CD4-positive, alpha-beta T cell treated with Interleukin-10 for 1 hour (primary cell): ENCODE results near the gene B3GAT1.

Experiments used
- DNase-seq: peaks from one replicate; pipeline ENCODE4 v3.0.0-alpha.2; 2020

Gene B3GAT1

GRCh38 chr11:134441281-134441680, 29.2 kb upstream of the B3GAT1 start:
- DNase-seq, result no peak

GRCh38 chr11:134440851-134441250, 28.8 kb upstream of the B3GAT1 start:
- no peak for DNase-seq

DNA sequence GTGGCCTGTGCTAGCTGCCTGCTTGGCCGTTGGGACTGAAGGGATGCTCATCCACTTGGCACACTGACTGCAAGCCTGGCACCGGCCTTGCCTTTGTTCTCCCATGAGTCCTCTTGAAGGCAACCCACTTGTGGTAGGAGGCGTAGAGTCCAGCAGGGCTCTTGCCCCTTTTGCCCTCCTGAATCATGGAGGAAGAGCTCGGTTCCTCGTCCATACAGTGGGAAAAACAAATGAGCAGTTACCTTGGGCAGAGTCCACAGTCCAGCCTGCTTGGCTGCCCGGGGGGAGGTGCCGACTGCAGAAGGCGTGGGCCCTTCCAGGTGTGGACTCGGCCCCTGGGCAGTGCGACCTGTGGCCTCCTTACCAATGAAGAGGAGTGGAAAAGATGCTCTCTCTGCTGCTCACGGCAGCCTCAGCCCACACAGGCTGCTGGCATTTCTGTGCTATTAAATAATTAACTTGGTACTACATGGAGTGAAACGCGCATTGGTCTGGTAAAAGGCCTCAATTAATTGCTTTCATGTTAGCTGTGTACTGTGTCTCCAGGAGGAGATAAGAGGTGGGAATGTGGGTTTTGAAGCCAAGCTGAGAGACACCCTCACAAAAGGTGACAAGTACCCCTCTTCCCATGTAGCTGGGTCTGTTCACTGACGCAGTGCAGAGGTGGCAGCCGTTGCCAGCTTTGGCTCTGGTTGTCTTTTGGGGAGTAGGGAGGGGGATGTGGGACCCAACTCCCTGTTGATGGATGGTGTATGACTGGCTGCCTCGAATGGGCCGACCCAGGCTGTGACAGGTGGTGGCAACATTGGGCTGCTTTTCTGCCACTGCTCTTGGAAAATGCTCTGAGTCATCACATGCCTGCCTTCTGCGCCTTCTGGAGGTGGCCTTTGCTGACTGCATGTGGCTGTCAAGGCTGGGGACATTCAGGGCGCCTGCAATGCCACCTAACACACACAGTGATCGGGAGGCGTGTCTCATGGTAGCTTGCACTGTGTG, 26.8 kb upstream of the B3GAT1 start:
- no peak for DNase-seq

DNA sequence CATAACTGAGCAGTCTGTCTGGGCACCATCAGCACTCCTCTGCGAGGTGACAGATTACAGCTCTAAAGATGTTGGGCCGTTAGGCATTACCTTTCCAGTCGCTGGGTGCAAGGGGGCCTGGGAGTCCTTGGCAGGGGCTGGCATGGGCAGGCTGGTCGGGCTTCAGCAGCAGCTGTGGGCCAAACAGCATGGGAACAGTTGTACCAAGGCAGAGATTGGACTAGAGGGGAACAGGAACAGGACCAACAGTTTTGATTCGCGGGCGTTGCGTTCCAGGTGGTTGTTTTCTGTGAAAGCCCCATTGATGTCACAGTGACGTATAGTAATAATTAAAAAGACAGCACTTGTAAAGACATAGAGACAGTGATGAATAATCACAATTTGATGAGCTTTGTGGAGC, 25.8 kb upstream of the B3GAT1 start:
- DNase-seq, result no peak

DNA sequence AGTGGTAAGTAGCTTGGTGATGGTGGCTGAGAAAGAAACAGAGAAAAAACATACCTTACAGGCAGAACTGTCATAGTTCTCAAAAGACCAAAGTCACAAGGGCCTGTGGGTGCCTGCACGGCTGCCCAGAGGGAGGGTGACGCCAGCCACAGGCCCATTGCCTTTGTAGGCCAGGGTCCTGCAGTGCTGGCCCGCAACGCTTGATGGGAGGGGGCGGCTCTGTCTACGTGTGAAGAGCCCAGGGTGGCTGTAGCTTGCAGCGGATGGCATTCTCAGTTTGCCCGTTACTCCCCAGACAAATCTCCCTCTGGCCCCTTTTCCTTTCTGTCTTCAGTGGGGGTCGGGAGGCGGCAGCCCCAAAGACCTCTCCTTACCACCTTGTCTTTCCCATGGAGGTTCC, 24.7 kb upstream of the B3GAT1 start:
- no peak for DNase-seq

- no peak for DNase-seq
These were observed 21.8 kb upstream of the B3GAT1 start for GRCh38 chr11:134433806-134434205.

GRCh38 chr11:134433251-134433650, 21.2 kb upstream of the B3GAT1 start:
- DNase-seq, result no peak

- DNase-seq, result no peak
These were observed 20.7 kb upstream of the B3GAT1 start for GRCh38 chr11:134432776-134433175.

GRCh38 chr11:134429106-134429505, 17.1 kb upstream of the B3GAT1 start:
- no peak for DNase-seq

GRCh38 chr11:134425816-134426536, 13.9 kb upstream of the B3GAT1 start:
- DNase-seq, result no peak

DNA sequence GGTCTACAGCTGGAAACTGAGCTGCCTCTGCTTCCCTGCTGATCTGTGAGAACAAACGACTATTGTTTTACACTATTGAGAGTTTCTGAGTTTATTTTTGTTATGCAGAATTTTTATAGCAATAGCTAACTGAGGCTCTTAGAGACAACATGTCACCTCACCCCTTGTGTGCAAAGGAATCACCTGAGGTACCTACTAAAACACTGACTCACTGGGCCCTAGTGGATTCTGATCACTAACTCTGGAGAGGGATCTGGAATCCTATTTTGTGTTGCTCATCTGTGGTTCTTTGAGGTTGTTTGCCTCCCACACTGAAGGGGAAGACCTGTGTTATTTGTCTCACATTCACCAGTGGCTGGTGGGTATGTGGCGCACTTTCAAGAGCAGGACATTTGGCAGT, 13.4 kb upstream of the B3GAT1 start:
- DNase-seq, result no peak

DNA sequence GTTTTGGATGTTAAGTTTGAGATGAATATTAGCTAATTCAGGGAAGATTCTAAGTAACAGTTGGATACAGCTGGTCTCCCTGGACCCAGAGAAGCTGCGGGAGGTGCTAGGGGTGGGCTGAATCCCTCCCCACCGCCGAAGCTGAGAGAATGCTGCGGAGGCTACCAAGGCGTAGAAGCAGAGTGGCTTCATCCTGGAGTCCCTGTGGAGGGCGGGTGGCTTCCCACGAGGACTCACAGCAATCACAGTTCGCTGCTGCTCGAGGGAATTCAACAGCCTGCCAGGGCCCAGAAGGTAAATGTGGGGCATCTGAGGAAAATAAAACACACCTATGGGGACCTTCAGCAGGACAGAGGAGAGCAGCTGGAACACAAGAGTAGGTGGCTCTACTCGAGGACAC, 11.1 kb upstream of the B3GAT1 start:
- no peak for DNase-seq

- no peak for DNase-seq
These were observed 6.1 kb upstream of the B3GAT1 start for GRCh38 chr11:134417871-134418840.

- no peak for DNase-seq
These were observed 4.7 kb upstream of the B3GAT1 start for GRCh38 chr11:134416726-134417125.

DNA sequence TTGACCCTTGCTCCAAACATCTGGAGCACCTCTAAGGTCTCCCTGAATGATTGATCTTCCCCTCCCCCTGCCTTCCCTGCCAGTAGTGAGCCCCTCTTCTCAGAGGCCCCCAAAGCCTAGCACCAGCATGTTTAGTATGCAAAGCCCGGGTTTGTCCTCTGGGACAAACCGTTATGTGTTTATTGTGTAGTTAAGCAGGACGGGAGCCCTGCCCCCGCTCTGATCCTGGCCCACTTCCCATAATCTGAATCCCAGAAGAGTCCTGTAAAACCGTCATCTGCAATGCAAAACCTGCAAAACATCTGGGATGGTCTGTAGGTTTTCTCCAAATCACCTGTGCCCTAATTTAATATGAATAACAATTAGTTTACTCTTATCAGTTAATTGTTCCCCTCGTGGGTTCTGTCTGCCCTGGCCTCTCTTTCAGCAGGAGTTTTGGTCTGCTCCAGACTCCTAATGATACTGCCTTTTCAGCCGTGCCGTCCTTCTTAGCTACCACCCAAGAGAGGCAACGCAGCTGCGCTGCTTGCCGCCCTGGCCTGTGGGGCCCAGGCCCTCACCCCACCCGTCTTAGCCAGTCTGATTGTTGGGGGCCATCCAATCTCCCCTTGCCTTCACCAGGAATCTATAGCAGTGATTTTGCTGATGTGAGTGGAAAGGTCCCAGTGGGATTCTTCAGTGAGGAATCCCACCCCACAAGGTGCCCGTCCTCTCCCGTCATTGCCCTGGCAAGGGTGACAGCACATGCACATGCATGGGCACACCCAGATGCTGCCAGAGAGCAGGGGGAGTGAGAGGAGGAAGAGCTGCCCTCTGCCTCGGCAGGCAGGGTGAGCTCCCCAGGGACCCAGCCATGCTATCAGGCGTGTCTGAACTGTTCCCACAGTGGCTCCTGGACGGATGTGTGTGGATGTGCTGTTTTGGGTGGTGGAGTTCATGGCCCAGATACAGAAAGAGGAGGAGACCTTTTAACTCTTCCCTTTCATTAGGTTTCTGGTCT, 3.0 kb upstream of the B3GAT1 start:
- DNase-seq, result no peak

DNA sequence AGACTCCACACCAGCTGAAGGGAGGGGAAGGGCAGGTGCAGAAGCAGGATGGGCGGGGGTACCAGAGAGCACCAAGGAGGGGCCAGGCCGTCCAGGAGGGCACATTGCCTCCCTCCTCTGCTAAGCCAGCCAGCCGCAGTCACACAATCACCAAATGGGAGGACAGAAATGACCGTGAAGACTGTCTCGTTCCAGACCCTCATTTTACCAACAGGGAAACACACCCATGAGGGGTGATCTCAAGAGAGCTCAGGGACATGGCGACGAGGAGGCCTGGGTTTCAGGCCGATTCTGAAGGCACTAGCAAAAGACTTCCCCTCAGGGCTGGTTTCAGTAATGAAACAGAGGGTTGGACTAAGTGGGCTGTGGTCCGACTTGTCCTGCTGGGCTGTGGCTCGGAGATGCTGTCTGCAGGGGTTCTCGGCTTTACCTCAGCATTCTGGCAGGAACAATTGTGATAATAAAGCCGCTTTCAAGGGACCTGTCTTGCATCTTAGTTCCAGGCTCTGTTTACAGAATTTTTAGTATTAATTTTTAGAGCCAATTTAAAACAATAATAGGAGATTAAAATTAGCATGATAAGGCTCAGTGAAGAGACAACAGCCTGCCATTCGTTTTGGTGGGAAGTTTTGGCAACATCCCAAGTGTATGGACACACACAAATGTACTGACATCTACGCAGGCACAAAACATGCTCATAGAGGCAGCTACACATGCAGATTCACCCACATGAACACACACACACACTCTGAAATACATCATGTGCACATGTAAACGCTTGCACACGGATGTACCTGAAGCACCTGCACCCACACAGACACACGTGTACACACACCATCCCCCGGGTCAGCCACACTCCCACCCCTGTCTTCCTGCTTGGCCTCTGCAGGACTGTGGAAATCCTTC, 2.0 kb upstream of the B3GAT1 start:
- DNase-seq, result no peak

- no peak for DNase-seq
These were observed 1.2 kb upstream of the B3GAT1 start for GRCh38 chr11:134413043-134413825.

DNA sequence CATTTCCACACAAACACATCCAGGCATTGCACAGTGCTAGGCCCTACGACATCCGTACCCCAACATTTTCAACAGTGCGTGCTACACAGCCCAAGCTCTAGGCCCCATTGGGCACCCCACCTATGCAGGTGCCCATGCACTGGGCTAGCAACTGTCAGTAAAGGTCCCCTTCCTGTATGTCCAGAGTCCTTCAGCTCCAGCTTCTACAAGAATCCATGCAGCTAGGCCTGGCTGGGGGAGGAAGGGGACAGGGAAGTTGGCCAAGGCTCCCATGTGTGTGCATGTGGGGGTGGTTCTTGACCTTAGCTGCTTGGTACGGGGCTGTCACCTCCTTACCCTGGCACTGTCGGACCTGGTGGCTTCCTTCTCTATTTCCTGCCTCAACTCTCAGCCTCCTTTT, 1.3 kb downstream of the B3GAT1 start:
- DNase-seq, result no peak

GRCh38 chr11:134409552-134410429, 2.3 kb downstream of the B3GAT1 start:
- no peak for DNase-seq
